GM23338 (cell line): ENCODE measurements around the gene TECR. TPM values are rescaled to one million over a fixed set of nuclear protein-coding genes. Genes with fewer than 3 reads are reported as not detected.

Source experiments
- ATAC-seq: fragments of 200-7000 bp; cut with Tn5 transposase; 3 replicates; pipeline ENCODE4 v1.9.1; 2020
- DNase-seq: peaks from one replicate; pipeline ENCODE4 v3.0.0-alpha.2; 2015; ENCODE audit warnings: low spot score
- H2AFZ ChIP-seq: fragments of 200-600 bp; sonication (generic); 2 replicates; pipeline ENCODE4 v1.8.0; 2016; ENCODE audit warnings: antibody characterized with exemption, mild to moderate bottlenecking, moderate library complexity
- H3F3A ChIP-seq: fragments of 200-600 bp; sonication (generic); replicated peaks from 2 replicates; pipeline ENCODE4 v1.8.0; 2017; ENCODE audit warnings: antibody characterized with exemption, mixed run types, low read depth
- H3K27ac ChIP-seq: fragments of 200-600 bp; sonication (generic); 2 replicates; pipeline ENCODE4 v1.6.1; 2016; ENCODE audit warnings: low read depth
- H3K27me3 ChIP-seq: fragments of 200-600 bp; sonication (generic); 2 replicates; pipeline ENCODE4 v1.8.0; 2016; ENCODE audit warnings: mild to moderate bottlenecking, mixed run types, moderate library complexity; ENCODE audit not compliant: insufficient read depth
- H3K36me3 ChIP-seq: fragments of 200-600 bp; sonication (generic); 2 replicates; pipeline ENCODE4 v1.8.0; 2016; ENCODE audit warnings: mild to moderate bottlenecking; ENCODE audit not compliant: insufficient read depth
- H3K4me1 ChIP-seq: fragments of 200-600 bp; sonication (generic); 2 replicates; pipeline ENCODE4 v1.8.0; 2016; ENCODE audit warnings: mild to moderate bottlenecking, moderate library complexity; ENCODE audit not compliant: insufficient read depth
- H3K4me2 ChIP-seq: fragments of 200-600 bp; sonication (generic); 2 replicates; pipeline ENCODE4 v1.7.1; 2017; ENCODE audit warnings: mixed run types
- H3K4me3 ChIP-seq: fragments of 200-600 bp; sonication (generic); 2 replicates; pipeline ENCODE4 v1.6.1; 2016; ENCODE audit warnings: mixed run types
- H3K79me2 ChIP-seq: fragments of 200-600 bp; sonication (generic); replicated peaks from 2 replicates; pipeline ENCODE4 v1.8.0; 2017; ENCODE audit warnings: mild to moderate bottlenecking; ENCODE audit not compliant: insufficient read depth
- H3K9me2 ChIP-seq: fragments of 200-600 bp; sonication (generic); 2 replicates; pipeline ENCODE4 v1.8.0; 2017; ENCODE audit not compliant: insufficient read depth
- H4K20me1 ChIP-seq: fragments of 200-600 bp; sonication (generic); replicated peaks from 2 replicates; pipeline ENCODE4 v1.8.0; 2017; ENCODE audit warnings: mild to moderate bottlenecking; ENCODE audit not compliant: insufficient read depth
- H3K27ac Mint-ChIP-seq: 2 replicates; pipeline ENCODE4 v1.8.0; 2020; ENCODE audit warnings: inconsistent platforms, mild to moderate bottlenecking, moderate library complexity, mixed read lengths
- H3K27me3 Mint-ChIP-seq: 3 replicates; pipeline ENCODE4 v1.8.0; 2022; ENCODE audit warnings: low read depth, mild to moderate bottlenecking, moderate library complexity, mixed read lengths, inconsistent platforms; ENCODE audit not compliant: insufficient read depth, poor library complexity
- H3K36me3 Mint-ChIP-seq: 3 replicates; pipeline ENCODE4 v1.8.0; 2021; ENCODE audit warnings: low read depth, mild to moderate bottlenecking, inconsistent platforms, moderate library complexity, mixed read lengths
- H3K4me1 Mint-ChIP-seq: 3 replicates; pipeline ENCODE4 v1.8.0; 2020; ENCODE audit warnings: mild to moderate bottlenecking, inconsistent platforms, mixed read lengths
- H3K4me3 Mint-ChIP-seq: 3 replicates; pipeline ENCODE4 v1.8.0; 2021; ENCODE audit warnings: moderate library complexity, mild to moderate bottlenecking, inconsistent platforms, mixed read lengths
- H3K9me3 Mint-ChIP-seq: 3 replicates; pipeline ENCODE4 v1.8.0; 2020; ENCODE audit warnings: moderate library complexity, mild to moderate bottlenecking, inconsistent platforms, mixed read lengths
- CREB1 ChIP-seq: fragments of 250-450 bp; sonication (Bioruptor Pico); IDR thresholded peaks from 2 replicates; pipeline ENCODE4 v1.5.0; 2020; ENCODE audit warnings: low read depth, mild to moderate bottlenecking, moderate library complexity
- CTCF ChIP-seq, 2 experiments: fragments of 200-600 bp in 1 of 2; sonication (generic) in 1 of 2; conservative IDR thresholded peaks; 2 replicates each; pipeline versions ENCODE4 v1.5.1 to v1.6.1; 2016 to 2017; ENCODE audit warnings: antibody characterized with exemption in 2 of 2, low read depth in 2 of 2, mild to moderate bottlenecking in 2 of 2, moderate library complexity in 1 of 2
- EZH2phosphoT487 ChIP-seq: fragments of 200-600 bp; sonication (generic); IDR thresholded peaks from one replicate; pipeline ENCODE4 v1.8.1; 2018; ENCODE audit warnings: antibody characterized with exemption; ENCODE audit not compliant: unreplicated experiment
- NANOG ChIP-seq: IDR thresholded peaks from 2 replicates; pipeline ENCODE4 v1.6.1; 2016; ENCODE audit warnings: antibody characterized with exemption, borderline replicate concordance
- POLR2AphosphoS5 ChIP-seq: IDR thresholded peaks from 2 replicates; pipeline ENCODE4 v1.6.1; 2016; ENCODE audit warnings: antibody characterized with exemption, low read depth
- STAT1 ChIP-seq: IDR thresholded peaks from one replicate; pipeline ENCODE4 v1.6.1; 2016; ENCODE audit warnings: antibody characterized with exemption; ENCODE audit not compliant: unreplicated experiment
- ZNF331 ChIP-seq: fragments of 250-450 bp; sonication (Bioruptor Pico); IDR thresholded peaks from 2 replicates; pipeline ENCODE4 v1.5.0; 2020; ENCODE audit warnings: low read depth, mild to moderate bottlenecking, moderate library complexity
- polyA plus RNA-seq: library from polyadenylated mRNA; unstranded; fragments of >200 nt; fragmentation: Nextera tagmentation; extraction: Ambion mirVana; gene quantifications from 2 replicates; pipeline ENCODE4 v1.2.1, GENCODE V29; 2016
- total RNA-seq: library from RNA; depleted of rRNA; stranded (reverse); fragments of >200 nt; shearing (Covaris generic); gene quantifications from 2 replicates; pipeline ENCODE4 v1.2.3, GENCODE V29; 2014
- TF ChIP-seq, protein P1 (sequence below): fragments of 250-450 bp; sonication (Bioruptor Pico); IDR thresholded peaks from 2 replicates; pipeline ENCODE4 v1.5.0; 2020; ENCODE audit warnings: mild to moderate bottlenecking, moderate library complexity

Gene TECR
- total and polyA plus RNA-seq, 2 experiments from 2014 or later = 107 to 268 TPM

DNA sequence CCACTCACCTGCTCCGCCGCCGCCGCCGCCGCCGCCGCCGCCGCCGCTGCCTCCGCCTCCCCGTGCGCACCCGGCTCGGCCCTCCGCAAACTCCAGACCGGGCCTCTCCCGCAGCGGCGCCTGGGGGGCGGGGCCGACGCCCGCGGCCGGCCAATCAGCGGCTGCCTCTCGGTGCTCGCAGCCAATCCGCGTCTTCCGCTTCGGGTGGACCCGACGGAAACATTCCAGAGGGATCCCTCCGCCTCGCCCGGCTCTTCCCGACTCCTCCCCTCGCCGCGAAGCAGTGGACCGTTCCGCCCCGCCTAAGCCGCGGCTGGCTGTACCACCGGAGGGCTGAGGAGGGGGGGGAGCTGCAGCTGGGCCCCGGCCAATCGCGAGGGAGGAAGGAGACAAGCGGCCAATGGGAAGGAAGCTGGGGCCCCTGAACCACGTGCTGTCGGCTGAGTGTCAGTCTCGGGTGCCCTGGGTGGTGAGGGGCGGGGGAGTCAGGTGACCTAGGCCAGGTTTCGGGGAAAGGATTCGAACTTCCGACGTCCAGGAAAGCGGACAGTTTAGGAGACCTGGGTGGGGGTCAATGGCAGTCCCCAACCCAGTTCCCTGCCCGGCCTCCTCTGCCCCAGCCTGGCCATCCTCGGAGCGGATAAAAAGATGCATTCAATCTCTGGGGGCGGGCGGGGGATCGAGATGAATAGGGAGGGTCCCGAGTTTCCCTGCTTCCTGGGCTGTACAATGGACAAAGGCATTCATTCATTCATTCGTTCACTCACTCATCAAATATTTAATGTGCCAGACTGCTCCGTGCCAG lies 33.2 kb upstream of the TECR start, which contains the start of gene GIPC1:
Gene GIPC1, minus strand, starts transcription at position 99 of the 805 bp plus-strand sequence. CDS start 13,151 bp downstream, outside the sequence.
- H3K4me1 ChIP-seq = no peaks in the 10 kb centered on the region; the same call in 1 of the 2 replicates
- H4K20me1 ChIP-seq = peaks cover 8% of the 10 kb centered on the region; the same call in 1 of the 2 replicates
- H3K4me1 Mint-ChIP-seq = peaks cover 22% of the 10 kb centered on the region
- 0 out of 2 replicates have a peak within 1 kb of the TSS, but pooled peaks have one; percentile 39 for H3K27ac ChIP-seq
- H2AFZ ChIP-seq = peak within 1 kb of the TSS; percentile 82
- peaks cover 11% of the 10 kb centered on the region for H3F3A ChIP-seq
- ATAC-seq (peak; percentile 93), DNase-seq (peak; percentile 99)
- peak within 1 kb of the TSS; percentile 81 for H3K27ac Mint-ChIP-seq
- peaks cover 28% of the 10 kb centered on the region for H3K79me2 ChIP-seq
- TF ChIP-seq, protein P1, sequence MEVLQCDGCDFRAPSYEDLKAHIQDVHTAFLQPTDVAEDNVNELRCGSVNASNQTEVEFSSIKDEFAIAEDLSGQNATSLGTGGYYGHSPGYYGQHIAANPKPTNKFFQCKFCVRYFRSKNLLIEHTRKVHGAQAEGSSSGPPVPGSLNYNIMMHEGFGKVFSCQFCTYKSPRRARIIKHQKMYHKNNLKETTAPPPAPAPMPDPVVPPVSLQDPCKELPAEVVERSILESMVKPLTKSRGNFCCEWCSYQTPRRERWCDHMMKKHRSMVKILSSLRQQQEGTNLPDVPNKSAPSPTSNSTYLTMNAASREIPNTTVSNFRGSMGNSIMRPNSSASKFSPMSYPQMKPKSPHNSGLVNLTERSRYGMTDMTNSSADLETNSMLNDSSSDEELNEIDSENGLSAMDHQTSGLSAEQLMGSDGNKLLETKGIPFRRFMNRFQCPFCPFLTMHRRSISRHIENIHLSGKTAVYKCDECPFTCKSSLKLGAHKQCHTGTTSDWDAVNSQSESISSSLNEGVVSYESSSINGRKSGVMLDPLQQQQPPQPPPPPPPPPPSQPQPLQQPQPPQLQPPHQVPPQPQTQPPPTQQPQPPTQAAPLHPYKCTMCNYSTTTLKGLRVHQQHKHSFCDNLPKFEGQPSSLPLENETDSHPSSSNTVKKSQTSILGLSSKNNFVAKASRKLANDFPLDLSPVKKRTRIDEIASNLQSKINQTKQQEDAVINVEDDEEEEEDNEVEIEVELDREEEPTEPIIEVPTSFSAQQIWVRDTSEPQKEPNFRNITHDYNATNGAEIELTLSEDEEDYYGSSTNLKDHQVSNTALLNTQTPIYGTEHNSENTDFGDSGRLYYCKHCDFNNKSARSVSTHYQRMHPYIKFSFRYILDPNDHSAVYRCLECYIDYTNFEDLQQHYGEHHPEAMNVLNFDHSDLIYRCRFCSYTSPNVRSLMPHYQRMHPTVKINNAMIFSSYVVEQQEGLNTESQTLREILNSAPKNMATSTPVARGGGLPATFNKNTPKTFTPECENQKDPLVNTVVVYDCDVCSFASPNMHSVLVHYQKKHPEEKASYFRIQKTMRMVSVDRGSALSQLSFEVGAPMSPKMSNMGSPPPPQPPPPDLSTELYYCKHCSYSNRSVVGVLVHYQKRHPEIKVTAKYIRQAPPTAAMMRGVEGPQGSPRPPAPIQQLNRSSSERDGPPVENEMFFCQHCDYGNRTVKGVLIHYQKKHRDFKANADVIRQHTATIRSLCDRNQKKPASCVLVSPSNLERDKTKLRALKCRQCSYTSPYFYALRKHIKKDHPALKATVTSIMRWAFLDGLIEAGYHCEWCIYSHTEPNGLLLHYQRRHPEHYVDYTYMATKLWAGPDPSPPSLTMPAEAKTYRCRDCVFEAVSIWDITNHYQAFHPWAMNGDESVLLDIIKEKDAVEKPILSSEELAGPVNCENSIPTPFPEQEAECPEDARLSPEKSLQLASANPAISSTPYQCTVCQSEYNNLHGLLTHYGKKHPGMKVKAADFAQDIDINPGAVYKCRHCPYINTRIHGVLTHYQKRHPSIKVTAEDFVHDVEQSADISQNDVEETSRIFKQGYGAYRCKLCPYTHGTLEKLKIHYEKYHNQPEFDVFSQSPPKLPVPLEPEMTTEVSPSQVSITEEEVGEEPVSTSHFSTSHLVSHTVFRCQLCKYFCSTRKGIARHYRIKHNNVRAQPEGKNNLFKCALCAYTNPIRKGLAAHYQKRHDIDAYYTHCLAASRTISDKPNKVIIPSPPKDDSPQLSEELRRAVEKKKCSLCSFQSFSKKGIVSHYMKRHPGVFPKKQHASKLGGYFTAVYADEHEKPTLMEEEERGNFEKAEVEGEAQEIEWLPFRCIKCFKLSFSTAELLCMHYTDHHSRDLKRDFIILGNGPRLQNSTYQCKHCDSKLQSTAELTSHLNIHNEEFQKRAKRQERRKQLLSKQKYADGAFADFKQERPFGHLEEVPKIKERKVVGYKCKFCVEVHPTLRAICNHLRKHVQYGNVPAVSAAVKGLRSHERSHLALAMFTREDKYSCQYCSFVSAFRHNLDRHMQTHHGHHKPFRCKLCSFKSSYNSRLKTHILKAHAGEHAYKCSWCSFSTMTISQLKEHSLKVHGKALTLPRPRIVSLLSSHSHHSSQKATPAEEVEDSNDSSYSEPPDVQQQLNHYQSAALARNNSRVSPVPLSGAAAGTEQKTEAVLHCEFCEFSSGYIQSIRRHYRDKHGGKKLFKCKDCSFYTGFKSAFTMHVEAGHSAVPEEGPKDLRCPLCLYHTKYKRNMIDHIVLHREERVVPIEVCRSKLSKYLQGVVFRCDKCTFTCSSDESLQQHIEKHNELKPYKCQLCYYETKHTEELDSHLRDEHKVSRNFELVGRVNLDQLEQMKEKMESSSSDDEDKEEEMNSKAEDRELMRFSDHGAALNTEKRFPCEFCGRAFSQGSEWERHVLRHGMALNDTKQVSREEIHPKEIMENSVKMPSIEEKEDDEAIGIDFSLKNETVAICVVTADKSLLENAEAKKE (CRISPR knock-in tag) = no peak
- no peak for TF ChIP-seq NANOG
- TF ChIP-seq STAT1 = no peak
- no peak for TF ChIP-seq EZH2phosphoT487
- no peak for TF ChIP-seq CTCF (conservative IDR thresholded peaks at IDR 0.05; ENCODE audit: low read depth in 2 of 2)
- no peak for TF ChIP-seq ZNF331 (CRISPR knock-in tag)
- peak; percentile 61 for TF ChIP-seq CREB1 (CRISPR knock-in tag)
- TF ChIP-seq POLR2AphosphoS5 = peak; percentile 61; the same call in 1 of the 2 replicates
- no peaks in the 10 kb centered on the region; the same call in 1 of the 2 replicates for H3K36me3 ChIP-seq
- peak within 1 kb of the TSS; percentile 89 for H3K4me3 Mint-ChIP-seq
- H3K36me3 Mint-ChIP-seq = peaks cover 20% of the 10 kb centered on the region
- peaks cover 18% of the 10 kb centered on the region for H3K27me3 Mint-ChIP-seq
- H3K9me3 Mint-ChIP-seq = no peaks in the 10 kb centered on the region
- no peaks in the 10 kb centered on the region for H3K9me2 ChIP-seq
- peak within 1 kb of the TSS; percentile 95 for H3K4me2 ChIP-seq
- no peaks in the 10 kb centered on the region for H3K27me3 ChIP-seq
- peak within 1 kb of the TSS; percentile 90 for H3K4me3 ChIP-seq
